B cell (primary cell): ENCODE results near the gene FAM107B. TPM values are rescaled to one million over a fixed set of nuclear protein-coding genes. Genes with fewer than 3 reads are reported as not detected.

Source experiments
- ATAC-seq: fragments of 200-7000 bp; cut with Tn5 transposase; one replicate; pipeline ENCODE4 v1.10.0; 2021; ENCODE audit warnings: low read depth, mild to moderate bottlenecking, moderate number of reproducible peaks, moderate library complexity
- CTCF ChIA-PET: fragments of 350-600 bp; sonication (Branson Sonifier 250); formaldehyde crosslinking; loops from one replicate; lab custom pipeline; 2021; ENCODE audit warnings: antibody characterized with exemption, inconsistent platforms; lab: Charles Lee
- POLR2A ChIA-PET: fragments of 350-600 bp; sonication (Branson Sonifier 250); formaldehyde crosslinking; loops from one replicate; lab custom pipeline; 2021; ENCODE audit warnings: antibody characterized with exemption; lab: Charles Lee
- DNase-seq: peaks from one replicate; pipeline ENCODE4 v3.0.0; 2013
- H2AFZ ChIP-seq: 2 replicates; pipeline ENCODE4 v1.6.1; 2012; ENCODE audit warnings: mild to moderate bottlenecking, low read depth, low read length; ENCODE audit not compliant: insufficient read depth, poor library complexity, severe bottlenecking
- H3K27ac ChIP-seq, 2 donors: 1 replicate in 1 of 2; 2 replicates in 1 of 2; pipeline ENCODE4 v1.5.1; 2012 to 2013; ENCODE audit warnings: low read length in 2 of 2, mild to moderate bottlenecking in 2 of 2, moderate library complexity in 1 of 2
- H3K27me3 ChIP-seq, 4 experiments: fragments of 200-600 bp in 1 of 4; sonication (generic) in 1 of 4; replicated peaks in 1 of 4; 1 replicate in 2 of 4; 2 replicates in 2 of 4; pipeline versions ENCODE4 v1.6.1 to v1.7.0; 2013 to 2016; ENCODE audit warnings: low read length in 3 of 4, mild to moderate bottlenecking in 2 of 4, mixed read lengths in 1 of 4, moderate library complexity in 1 of 4; ENCODE audit not compliant: insufficient read depth in 4 of 4, control insufficient read depth in 3 of 4; ENCODE audit errors: control extremely low read depth in 1 of 4
- H3K36me3 ChIP-seq, 2 experiments: replicated peaks in 1 of 2; 1 replicate in 1 of 2; 2 replicates in 1 of 2; pipeline versions ENCODE4 v1.6.1 to v1.7.1; 2013; ENCODE audit warnings: low read length in 1 of 2; ENCODE audit not compliant: insufficient read depth in 2 of 2, control insufficient read depth in 1 of 2; ENCODE audit errors: control extremely low read depth in 1 of 2, extremely low read depth in 1 of 2
- H3K4me1 ChIP-seq, 2 donors: fragments of 200-600 bp in 1 of 2; sonication (generic) in 1 of 2; 1 replicate in 1 of 2; 2 replicates in 1 of 2; pipeline versions ENCODE4 v1.5.1 to v1.6.1; 2013 to 2017; ENCODE audit warnings: low read length in 2 of 2; ENCODE audit not compliant: control insufficient read depth in 2 of 2, insufficient read depth in 2 of 2
- H3K4me2 ChIP-seq: replicated peaks from 2 replicates; pipeline ENCODE3; 2012; ENCODE audit warnings: mild to moderate bottlenecking, low read depth, low read length; ENCODE audit not compliant: poor library complexity, severe bottlenecking
- H3K4me3 ChIP-seq, 5 experiments: fragments of 200-600 bp in 1 of 5; sonication (generic) in 1 of 5; 1 replicate in 3 of 5; 2 replicates in 2 of 5; pipeline versions ENCODE4 v1.5.1 to v1.7.0; 2011 to 2016; ENCODE audit warnings: low read length in 4 of 5, mild to moderate bottlenecking in 4 of 5, low read depth in 2 of 5, control low read depth in 1 of 5, moderate library complexity in 1 of 5; ENCODE audit not compliant: insufficient read depth in 1 of 5; ENCODE audit errors: control extremely low read depth in 1 of 5, extremely low read depth in 1 of 5
- H3K79me2 ChIP-seq: fragments of 200-600 bp; sonication (generic); one replicate; pipeline ENCODE4 v1.6.0; 2016; ENCODE audit warnings: low read length; ENCODE audit not compliant: control insufficient read depth, insufficient read depth
- H3K9ac ChIP-seq: fragments of 200-600 bp; sonication (generic); 2 replicates; pipeline ENCODE4 v1.6.1; 2017; ENCODE audit warnings: mild to moderate bottlenecking, low read length, moderate library complexity
- H3K9me3 ChIP-seq, 3 donors: one replicate each; pipeline versions ENCODE4 v1.6.1 to v1.7.1; 2013; ENCODE audit warnings: low read length in 2 of 3; ENCODE audit not compliant: control insufficient read depth in 2 of 3, insufficient read depth in 1 of 3; ENCODE audit errors: control extremely low read depth in 1 of 3
- H4K20me1 ChIP-seq: 2 replicates; pipeline ENCODE4 v1.6.0; 2012; ENCODE audit warnings: mild to moderate bottlenecking, low read length; ENCODE audit not compliant: insufficient read depth, control insufficient read depth, poor library complexity, severe bottlenecking
- H3K27ac Mint-ChIP-seq: one replicate; pipeline ENCODE4 v1.8.0; 2021; ENCODE audit warnings: mixed read lengths
- H3K27me3 Mint-ChIP-seq: one replicate; pipeline ENCODE4 v1.8.0; 2021; ENCODE audit warnings: mixed read lengths
- H3K4me1 Mint-ChIP-seq: one replicate; pipeline ENCODE4 v1.8.0; 2021; ENCODE audit warnings: mixed read lengths
- H3K4me3 Mint-ChIP-seq: one replicate; pipeline ENCODE4 v1.8.0; 2021; ENCODE audit warnings: mixed read lengths
- H3K9me3 Mint-ChIP-seq: one replicate; pipeline ENCODE4 v1.8.0; 2022; ENCODE audit warnings: mixed read lengths; ENCODE audit not compliant: insufficient read depth
- CTCF ChIP-seq: fragments of 200-600 bp; IDR thresholded peaks from one replicate; pipeline ENCODE4 v1.8.0; 2022; ENCODE audit warnings: antibody characterized with exemption, mild to moderate bottlenecking
- EZH2 ChIP-seq: IDR thresholded peaks from 2 replicates; pipeline ENCODE4 v1.6.1; 2012; ENCODE audit warnings: borderline replicate concordance, low read depth, mild to moderate bottlenecking, moderate library complexity, low read length; ENCODE audit not compliant: insufficient read depth, poor library complexity, severe bottlenecking
- WGBS: methylation state at CpG from one replicate; pipeline ENCODE4 v1.1.5; 2013; ENCODE audit warnings: missing lambda C conversion rate; ENCODE audit not compliant: insufficient coverage; 5-methylcytosine and 5-hydroxymethylcytosine counted together
- intact Hi-C: fragments of 100-400 bp; cut with micrococcal nuclease; formaldehyde crosslinking; loops from one replicate; pipeline ENCODE4 v1.10.0; 2022
- polyA plus RNA-seq: library from polyadenylated mRNA; depleted of rRNA; stranded (reverse); fragments of >200 nt; gene quantifications from 2 replicates; pipeline ENCODE4 v1.2.3, GENCODE V29; 2012
- total RNA-seq, 2 donors: library from RNA; stranded (reverse); fragments of 120-200 nt in 1 of 2; gene quantifications; 1 replicate in 1 of 2; 2 replicates in 1 of 2; pipeline versions ENCODE4 v1.2.3 to v1.2.4, GENCODE V29; 2013 to 2022

FAM107B gene
- total and polyA plus RNA-seq, 2 donors (not counting 1 experiment from before 2014, with no cell fraction given), result 31.9 to 318 TPM

DNA sequence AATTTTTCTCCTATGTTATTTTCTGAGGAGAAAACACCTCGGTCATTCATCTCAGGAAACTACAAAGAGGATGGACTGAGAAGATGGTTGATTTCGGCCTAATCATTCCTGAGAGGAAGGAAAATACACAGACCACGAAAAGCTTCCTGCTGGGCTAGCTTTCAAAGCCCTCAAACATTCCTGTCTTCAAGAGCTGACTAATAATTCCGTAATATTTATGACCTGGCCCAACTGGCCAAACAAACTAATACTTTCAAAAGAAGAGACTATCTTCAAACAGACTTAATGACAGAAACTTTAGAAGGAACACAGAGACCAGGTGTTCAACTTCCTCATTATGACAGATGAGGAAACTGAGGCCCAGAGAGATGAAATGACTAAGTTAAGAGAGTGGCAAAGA lies 228.9 kb downstream of the FAM107B start:
- Histone ChIP-seq H3K9ac (no peak overlapping the region), H3K4me1 (peaks cover 27 to 28% of the 10 kb centered on the region in 2 donors), H4K20me1 (peaks cover 58% of the 10 kb centered on the region), H3K4me3 (no peak overlapping the region), H3K9me3 (no peaks in the 10 kb centered on the region), H3K79me2 (peaks cover 100% of the 10 kb centered on the region), H3K36me3 (peaks cover 0 to 46% of the 10 kb centered on the region in 2 experiments), H3K27ac (peak overlapping the region in 1 of 2 donors; percentile 49), H3K4me2 (no peak overlapping the region), H3K27me3 (no peaks in the 10 kb centered on the region), H2AFZ (no peak overlapping the region)
- Mint-ChIP-seq H3K4me3 (no peak overlapping the region), H3K9me3 (no peaks in the 10 kb centered on the region), H3K4me1 (peaks cover 76% of the 10 kb centered on the region), H3K27me3 (no peaks in the 10 kb centered on the region), H3K27ac (peak overlapping the region; percentile 16)
- DNase-seq, result no peak
- CTCF ChIA-PET, result interaction anchor here (1.3 to 4.3 kb wide), 2 partner anchors 18 to 277 kb away, joined by 3 to 18 read pairs; no protein-coding TSS in a partner anchor
- no peak for ATAC-seq
- POLR2A ChIA-PET, result no interaction called here
- 50% methylated on average over 1 of the region's 4 CpGs for WGBS
- intact Hi-C loops, result no loop called here
- no peak for TF ChIP-seq CTCF
- TF ChIP-seq EZH2, result no peak

DNA sequence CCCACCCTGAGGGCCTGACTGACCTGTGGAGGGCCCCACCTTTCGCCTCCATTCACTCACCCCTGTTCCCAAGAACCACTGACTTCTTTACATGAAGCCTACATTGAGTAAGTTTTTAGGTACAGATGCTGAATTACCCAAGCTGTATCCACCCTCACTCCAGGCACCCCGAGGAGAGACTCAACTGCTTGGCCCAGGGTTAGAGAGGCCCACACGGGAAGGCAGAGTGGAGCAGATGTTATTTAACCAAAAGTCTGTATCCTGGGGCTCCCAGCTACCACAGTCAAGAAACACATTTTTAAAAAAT lies 230.8 kb downstream of the FAM107B start:
- Mint-ChIP-seq H3K4me1 (peaks cover 76% of the 10 kb centered on the region), H3K27me3 (no peaks in the 10 kb centered on the region), H3K4me3 (peak overlapping the region; percentile 13), H3K9me3 (no peaks in the 10 kb centered on the region), H3K27ac (peak overlapping the region; percentile 80)
- Histone ChIP-seq H3K4me3 (no peak overlapping the region), H3K9me3 (no peaks in the 10 kb centered on the region), H3K4me1 (peaks cover 27 to 28% of the 10 kb centered on the region in 2 donors), H3K79me2 (peaks cover 100% of the 10 kb centered on the region), H3K27ac (peak overlapping the region; percentile 30 to 56), H3K27me3 (no peaks in the 10 kb centered on the region), H2AFZ (no peak overlapping the region), H3K36me3 (peaks cover 0 to 50% of the 10 kb centered on the region in 2 experiments), H3K9ac (no peak overlapping the region), H4K20me1 (peaks cover 51% of the 10 kb centered on the region), H3K4me2 (peak overlapping the region; percentile 56)
- no peak for TF ChIP-seq EZH2
- TF ChIP-seq CTCF, result no peak
- POLR2A ChIA-PET, result no interaction called here
- intact Hi-C loops, result no loop called here
- CTCF ChIA-PET, result interaction anchor here (0.5 to 2.9 kb wide), 5 partner anchors 13 to 294 kb away, joined by 3 to 18 read pairs (median 3); partner anchors contain the start of genes CDNF, HSPA14 and MSANTD7
- 100% methylated on average over 1 of the region's 3 CpGs for WGBS
- DNase-seq, result no peak
- ATAC-seq, result no peak
